Middle frontal gyrus (tissue), 1 donor: Measurements from ENCODE around the gene ELFN1.
"Not testable (repeated sequence)": the region's sequence is repeated elsewhere in the genome, so short reads cannot be mapped to it uniquely, and the experiment has no call there.

Source experiments
- DNase-seq: peaks from one replicate; pipeline ENCODE4 v3.0.0-alpha.2; 2015; ENCODE audit warnings: low spot score; ENCODE audit errors: extremely low spot score

The ELFN1 gene

DNA sequence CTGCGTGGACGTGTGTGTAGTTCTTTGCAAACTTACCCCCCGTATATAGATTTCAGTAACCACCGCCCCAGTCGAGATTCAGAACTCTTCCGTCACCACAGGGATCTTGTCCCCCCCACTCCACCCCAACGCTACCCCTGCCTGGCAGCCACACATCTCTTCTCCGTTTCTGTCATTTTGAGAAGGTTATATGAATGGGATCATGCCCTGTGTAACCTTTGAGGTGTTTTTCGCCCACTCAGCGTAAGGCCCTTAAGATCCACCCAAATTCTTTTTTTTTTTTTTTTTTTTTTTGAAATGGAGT is 83.4 kb downstream of the ELFN1 start:
- DNase-seq, result no peak

GRCh38 chr7:1754345-1754908 is 84.3 kb downstream of the ELFN1 start:
- DNase-seq, result no peak

DNA sequence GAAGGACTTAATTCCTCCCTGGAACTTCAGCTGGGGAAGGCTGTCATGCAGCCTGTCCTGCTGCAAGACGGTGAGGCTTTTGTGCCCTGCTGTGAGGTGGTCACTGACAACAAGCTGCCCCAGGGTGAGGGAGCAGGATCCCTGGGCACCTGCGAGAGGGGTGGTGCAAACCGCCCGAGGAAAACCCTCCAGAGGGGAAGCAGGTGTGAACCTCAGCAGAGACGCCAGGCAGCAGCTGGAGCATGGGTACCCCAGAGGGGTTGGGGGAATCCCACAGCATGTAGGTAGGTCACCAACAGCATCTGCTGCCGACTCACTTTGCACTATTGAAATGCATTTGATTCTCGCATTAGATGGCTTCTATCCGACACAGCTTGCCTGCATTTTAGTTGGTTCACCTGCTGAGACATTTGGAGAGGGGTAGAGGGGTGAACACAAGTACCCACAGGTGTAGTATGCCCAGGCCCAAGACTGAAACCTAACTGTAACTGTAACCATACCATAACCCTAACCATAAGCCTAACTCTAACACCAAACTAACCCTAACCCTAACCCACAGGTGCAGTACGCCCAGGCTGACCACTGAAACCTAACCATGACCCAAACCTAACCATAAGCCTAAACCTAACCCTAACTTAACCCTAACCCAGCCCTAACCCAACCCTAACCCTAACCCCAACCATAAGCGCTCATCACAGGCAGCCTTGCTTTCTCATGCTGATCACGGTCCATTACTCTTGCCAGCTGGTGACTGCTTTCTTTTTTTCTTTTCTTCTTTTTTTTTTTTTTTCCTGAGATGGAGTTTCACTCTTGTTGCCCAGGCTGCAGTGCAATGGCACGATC is 85.9 kb downstream of the ELFN1 start:
- DNase-seq, result no peak

- DNase-seq, result no peak
These were observed 87.5 kb downstream of the ELFN1 start for GRCh38 chr7:1757601-1758000.

GRCh38 chr7:1758028-1758858 is 88.2 kb downstream of the ELFN1 start:
- no peak for DNase-seq

DNA sequence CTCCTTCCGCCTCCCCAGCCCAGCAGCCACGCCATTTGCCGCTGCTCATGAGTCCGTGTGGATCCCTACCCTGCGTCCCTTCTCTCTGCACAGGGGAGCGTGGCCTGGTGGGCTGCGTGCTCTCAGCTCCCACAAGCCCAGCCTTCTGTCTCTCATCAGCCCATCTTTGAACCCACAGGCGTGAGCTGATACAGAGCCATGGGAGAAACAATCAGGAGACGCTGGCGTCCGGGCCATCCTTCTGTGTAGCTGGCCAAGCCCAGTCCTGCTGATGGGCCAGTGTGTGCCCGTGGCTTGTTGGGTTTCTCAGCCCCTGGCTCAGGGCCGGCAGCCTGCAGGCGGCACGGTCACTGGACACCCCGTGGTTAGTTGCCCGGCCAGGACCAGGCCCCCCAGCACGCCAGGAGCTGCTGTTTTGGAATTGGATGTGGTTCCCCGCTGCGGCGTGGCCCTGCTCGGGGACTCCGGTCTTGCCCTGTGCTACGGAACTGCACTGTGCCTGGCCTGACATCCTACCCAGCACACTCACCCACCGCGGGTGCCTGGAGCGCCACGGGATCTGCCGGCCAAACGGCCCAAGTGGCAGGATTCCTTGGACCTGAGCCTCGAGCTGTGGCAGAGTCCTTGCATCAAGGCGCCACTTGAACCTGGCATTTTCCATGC is 88.9 kb downstream of the ELFN1 start:
- no peak for DNase-seq

DNA sequence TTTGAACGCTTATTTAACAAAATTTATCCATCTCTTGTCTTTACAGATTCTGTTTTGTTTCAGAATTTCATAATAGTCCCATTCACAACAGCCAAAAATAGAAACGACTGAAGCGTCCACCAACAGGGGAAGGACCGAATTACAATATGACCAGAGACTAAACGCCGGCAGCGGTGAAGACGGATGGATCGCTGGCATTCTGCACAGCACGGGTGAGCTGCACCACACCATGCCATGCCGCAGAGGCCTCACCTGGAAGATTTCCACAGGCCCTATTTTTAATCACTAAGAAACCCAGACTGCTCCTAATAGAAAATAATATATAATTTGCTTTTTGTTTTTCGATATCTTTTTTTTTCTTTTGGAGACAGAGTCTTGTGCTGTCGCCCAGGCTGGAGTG is 91.0 kb downstream of the ELFN1 start:
- DNase-seq, result no peak

DNA sequence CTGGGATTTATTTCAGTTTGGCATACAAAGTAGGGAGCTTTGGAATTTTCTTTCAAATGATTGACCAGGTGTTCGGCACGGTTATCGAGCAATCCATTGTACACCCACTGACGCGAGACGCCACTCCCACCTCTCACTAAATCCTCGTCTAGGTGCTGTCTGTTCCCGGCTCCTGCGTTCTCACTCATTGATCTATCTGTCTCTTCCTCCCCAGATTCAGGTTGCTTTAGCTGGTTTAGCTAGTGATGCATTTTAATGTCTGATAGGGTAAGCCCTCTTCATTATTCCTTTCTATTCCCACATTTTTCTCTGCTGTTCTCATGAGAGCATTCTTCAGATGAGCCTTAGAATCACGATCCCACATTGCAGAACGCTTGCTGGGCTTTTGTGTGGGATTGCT is 91.7 kb downstream of the ELFN1 start:
- no peak for DNase-seq

DNA sequence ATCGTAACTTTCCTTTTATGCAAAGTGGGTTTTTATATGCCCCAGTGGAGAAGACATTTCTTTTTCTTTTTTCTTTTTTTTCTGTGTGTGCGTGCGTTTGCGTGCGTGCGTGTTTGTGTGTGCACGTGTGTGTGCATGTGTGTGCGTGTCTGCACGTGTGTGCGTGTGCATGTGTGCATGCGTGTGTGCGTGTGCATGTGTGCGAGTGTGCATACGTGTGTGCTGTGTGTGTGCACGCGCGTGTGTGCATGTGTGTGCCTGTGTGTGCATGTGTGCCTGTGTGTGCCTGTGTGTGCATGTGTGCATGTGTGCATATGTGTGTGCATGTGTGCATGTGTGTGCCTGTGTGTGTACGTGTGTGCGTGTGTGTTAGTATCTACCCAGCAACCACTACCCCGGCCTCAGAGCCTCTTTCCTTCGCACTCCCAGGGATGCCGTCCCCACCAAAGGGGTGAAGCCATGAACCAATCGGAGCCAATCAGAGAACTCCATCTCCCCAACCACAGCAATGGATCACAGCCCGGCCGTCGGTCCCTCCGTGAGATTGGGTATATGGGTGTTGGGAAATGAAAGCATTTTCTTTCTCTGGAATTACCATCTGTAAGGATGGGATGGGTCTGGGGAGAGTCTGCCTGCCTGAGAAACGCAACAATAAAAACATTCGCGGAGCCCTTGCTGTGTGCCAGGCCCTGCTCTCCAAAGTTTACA is 92.3 kb downstream of the ELFN1 start:
- no peak for DNase-seq

- DNase-seq, result no peak
These were observed 93.0 kb downstream of the ELFN1 start for GRCh38 chr7:1763033-1763432.

- not testable (repeated sequence) for DNase-seq
These were observed 93.8 kb downstream of the ELFN1 start for GRCh38 chr7:1763911-1764310.

DNA sequence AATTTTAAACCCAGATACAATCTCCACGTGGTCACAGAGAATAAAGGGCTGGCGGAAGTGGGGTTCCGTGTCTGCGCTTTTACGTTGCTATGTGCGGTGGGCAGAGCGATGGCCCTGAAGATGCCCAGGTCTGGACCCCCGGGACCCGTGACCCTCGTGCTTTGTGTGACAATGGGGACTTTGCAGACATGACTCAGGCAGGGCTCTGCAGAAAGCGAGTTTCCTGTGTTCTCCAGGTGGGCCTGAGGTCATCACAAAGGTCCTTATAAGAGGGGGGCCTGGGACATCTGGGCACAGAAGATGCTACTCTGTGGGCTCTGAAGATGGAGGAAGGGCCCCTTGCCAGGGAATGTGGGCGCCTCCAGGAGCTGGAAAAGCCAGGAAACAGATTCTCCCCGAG is 95.3 kb downstream of the ELFN1 start:
- DNase-seq, result no peak

DNA sequence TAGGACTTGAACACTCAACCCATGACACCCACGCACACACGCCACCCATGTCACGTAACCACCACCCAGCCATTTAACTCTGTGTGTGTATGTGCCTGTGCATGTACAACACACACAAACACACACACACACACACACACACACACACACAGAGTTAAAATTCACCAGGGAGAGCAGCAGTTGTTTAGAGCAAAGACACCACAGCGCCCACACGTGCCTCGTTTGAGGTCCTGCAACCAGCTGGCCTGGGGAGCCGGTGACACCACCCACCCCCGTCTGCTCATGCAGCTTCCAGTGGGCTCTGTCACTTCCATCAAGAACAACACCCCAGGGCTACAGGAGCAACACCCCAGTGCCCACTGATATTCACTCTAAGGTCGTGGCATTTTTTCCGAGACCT is 97.4 kb downstream of the ELFN1 start:
- DNase-seq, result no peak

GRCh38 chr7:1768832-1769231 is 98.8 kb downstream of the ELFN1 start:
- DNase-seq, result no peak

DNA sequence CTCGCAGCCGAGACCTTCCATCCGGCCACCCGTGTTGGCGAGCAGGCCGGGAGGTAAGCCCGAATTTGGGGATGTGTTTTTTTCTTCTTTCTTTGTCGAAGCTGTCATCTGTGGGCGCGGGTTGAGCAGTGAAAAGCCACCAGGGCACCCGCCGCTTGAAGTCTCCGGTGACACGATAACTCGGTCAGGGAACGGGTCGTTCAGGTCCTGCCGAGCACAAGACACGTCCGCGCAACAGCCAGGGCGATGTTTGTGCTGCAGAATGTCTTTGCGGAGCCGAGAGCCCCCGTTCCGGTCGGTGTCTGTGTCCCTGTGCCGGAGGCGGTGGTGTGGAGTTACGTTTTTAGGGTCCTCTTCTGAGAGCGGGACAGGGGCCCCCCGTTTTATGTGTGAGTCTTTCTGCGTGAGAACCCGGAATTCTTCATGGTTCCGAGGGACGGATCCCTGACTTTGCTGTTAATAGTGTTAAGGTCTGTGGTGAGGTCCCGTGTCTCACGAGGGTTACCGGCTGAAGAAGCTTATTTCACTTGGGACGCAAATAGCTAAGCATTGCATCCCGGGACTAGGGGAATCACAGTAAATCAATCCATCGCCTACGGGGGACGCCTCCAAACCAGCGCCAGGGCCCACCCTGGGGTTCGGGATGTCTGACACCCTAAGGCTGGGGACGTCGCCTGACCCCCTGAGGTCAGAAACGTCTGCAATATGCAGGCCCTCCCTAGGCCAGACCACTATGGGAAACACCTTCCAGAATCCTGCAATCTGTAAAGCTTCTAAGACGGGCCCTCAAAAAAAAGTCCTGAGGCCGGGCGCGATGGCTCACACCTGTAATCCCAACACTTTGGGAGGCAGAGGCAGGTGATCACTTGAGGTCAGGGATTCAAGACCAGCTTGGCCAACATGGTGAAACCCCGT is 99.5 kb downstream of the ELFN1 start:
- no peak for DNase-seq

GRCh38 chr7:1770331-1770730 is 100.3 kb downstream of the ELFN1 start:
- DNase-seq, result no peak

DNA sequence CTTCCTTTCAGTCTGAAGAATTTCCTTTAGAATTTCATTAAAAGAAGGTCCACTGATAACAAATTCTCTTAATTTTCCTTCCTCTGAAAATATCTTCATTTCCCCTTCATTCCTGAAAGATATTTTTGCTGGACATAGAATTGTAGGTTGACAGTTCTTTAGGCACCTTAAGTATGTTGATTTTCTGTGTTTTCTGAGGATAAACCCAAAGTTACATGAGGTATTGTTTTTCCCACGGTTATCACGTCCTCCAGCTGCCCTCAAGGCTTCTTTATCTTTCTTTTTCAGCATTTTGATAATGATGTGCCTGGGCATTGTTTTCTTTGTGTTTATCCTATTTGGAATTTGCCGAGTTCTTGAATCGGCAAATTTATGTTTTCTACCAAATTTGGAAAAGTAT is 105.3 kb downstream of the ELFN1 start:
- no peak for DNase-seq

DNA sequence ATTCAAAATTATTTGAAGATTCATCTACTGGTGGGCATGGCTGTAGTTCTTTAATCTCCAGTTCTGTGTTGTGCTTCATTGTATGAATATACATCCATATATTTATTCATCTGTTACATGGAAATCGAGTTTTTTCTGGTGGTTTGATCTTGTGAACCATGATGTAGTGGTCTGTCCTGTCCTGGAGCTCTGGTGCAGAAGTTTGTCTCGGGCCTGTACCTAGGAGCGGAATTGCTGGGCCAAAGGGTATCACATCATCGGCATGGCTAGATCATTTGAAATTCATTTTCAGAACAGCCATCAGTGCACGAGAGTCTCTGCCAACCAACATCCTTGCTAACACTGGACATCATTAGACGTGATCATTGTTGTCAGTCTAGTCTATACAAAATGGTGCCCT is 107.0 kb downstream of the ELFN1 start:
- no peak for DNase-seq

DNA sequence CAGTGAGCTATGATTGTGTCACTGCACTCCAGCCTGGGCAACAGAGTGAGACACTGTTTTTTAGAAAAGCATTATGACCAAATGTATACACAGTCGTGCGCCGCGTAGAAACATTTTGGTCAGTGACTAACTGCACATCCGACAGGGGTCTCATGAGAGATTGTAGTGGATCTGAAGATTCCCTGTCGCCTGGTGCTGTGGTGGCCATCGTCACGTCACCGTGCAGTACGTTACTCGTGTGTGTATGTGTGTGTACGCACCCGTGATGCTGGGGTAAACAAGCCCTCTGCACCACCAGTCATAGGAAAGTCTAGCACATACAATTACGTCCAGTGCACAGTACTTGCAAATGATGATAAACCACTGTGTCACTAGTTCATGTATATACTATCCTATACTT is 109.4 kb downstream of the ELFN1 start:
- no peak for DNase-seq

DNA sequence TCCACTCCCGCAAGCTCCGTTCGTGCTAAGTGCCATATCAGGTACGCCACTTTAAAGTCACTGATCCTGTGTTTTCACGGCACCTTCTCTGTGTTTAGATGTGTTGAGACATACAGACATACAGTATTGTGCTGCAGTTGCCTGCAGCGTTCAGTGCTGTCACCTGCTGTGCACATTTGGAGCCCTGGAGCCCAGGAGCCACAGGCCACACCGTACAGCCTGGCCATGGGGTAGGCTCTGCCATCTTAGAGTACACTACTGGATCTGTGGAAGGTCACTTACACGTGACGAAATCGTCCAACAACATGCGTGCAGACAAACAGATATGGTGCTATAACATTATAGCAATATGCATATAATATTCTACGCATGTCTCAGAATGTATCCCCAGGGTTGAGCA is 111.3 kb downstream of the ELFN1 start:
- no peak for DNase-seq
